ENCODE data around the gene ARV1. TPM values are rescaled to one million over a fixed set of nuclear protein-coding genes. Genes with fewer than 3 reads are reported as not detected.
"Not testable (repeated sequence)": the region's sequence is repeated elsewhere in the genome, so short reads cannot be mapped to it uniquely, and the experiment has no call there.

ARV1 gene
- total RNA-seq, 2 experiments from 2014 or later, result 15.6 to 16.4 TPM

- peak overlapping the region; percentile 99 for H3K27ac Mint-ChIP-seq
- DNase-seq (peak; percentile 44), ATAC-seq (peak; percentile 4)
- ChIA-PET CTCF (interaction anchor here (1.0 to 2.7 kb wide), 9 partner anchors 9 to 336 kb away, joined by 3 to 11 read pairs (median 5); partner anchors contain the start of gene COG2), POLR2A (interaction anchor here (0.9 kb wide), 1 partner anchor 60 kb away, joined by 3 read pairs; no protein-coding TSS in a partner anchor)
- H3K36me3 Mint-ChIP-seq (ENCODE audit: low read depth), result peaks cover 40% of the 10 kb centered on the region
- H3K4me1 Mint-ChIP-seq (ENCODE audit: low read depth), result peaks cover 39% of the 10 kb centered on the region
- no peaks in the 10 kb centered on the region for H3K27me3 Mint-ChIP-seq (ENCODE audit: low read depth)
- H3K4me3 Mint-ChIP-seq, result peak overlapping the region; percentile 96
- no peaks in the 10 kb centered on the region for H3K9me3 Mint-ChIP-seq (ENCODE audit: insufficient read depth)
Measured at GRCh38 chr1:230977761-230978490, 968 bp upstream of the ARV1 start.

- POLR2A ChIA-PET, result interaction anchor here (1.1 kb wide), 1 partner anchor 63 kb away, joined by 7 read pairs; no protein-coding TSS in a partner anchor
Measured at GRCh38 chr1:230979389-230979716, 459 bp downstream of the ARV1 start.

GRCh38 chr1:230979952-230980351 is 1.1 kb downstream of the ARV1 start:
- no peak for DNase-seq
- no peaks in the 10 kb centered on the region for H3K27me3 Mint-ChIP-seq (ENCODE audit: low read depth)
- H3K27ac Mint-ChIP-seq, result no peak overlapping the region
- ChIA-PET CTCF (interaction anchor here (1.0 to 2.7 kb wide), 4 partner anchors 57 to 231 kb away, joined by 3 to 11 read pairs (median 8); no protein-coding TSS in a partner anchor), POLR2A (interaction anchor here (1.1 kb wide), 1 partner anchor 63 kb away, joined by 7 read pairs; no protein-coding TSS in a partner anchor)
- ATAC-seq, result no peak
- H3K4me1 Mint-ChIP-seq (ENCODE audit: low read depth), result peaks cover 22% of the 10 kb centered on the region
- no peak overlapping the region for H3K4me3 Mint-ChIP-seq
- H3K9me3 Mint-ChIP-seq (ENCODE audit: insufficient read depth), result no peaks in the 10 kb centered on the region
- peaks cover 31% of the 10 kb centered on the region for H3K36me3 Mint-ChIP-seq (ENCODE audit: low read depth)

More at GRCh38 chr1:230979389-230979716, 459 bp downstream of the ARV1 start:
- peaks cover 25% of the 10 kb centered on the region for H3K4me1 Mint-ChIP-seq (ENCODE audit: low read depth)
- DNase-seq (no peak), ATAC-seq (no peak)
- CTCF ChIA-PET, result interaction anchor here (1.0 to 2.7 kb wide), 9 partner anchors 12 to 338 kb away, joined by 3 to 11 read pairs (median 5); partner anchors contain the start of gene COG2
- no peak overlapping the region for H3K4me3 Mint-ChIP-seq
- no peaks in the 10 kb centered on the region for H3K27me3 Mint-ChIP-seq (ENCODE audit: low read depth)
- H3K36me3 Mint-ChIP-seq (ENCODE audit: low read depth), result peaks cover 34% of the 10 kb centered on the region
- H3K9me3 Mint-ChIP-seq (ENCODE audit: insufficient read depth), result no peaks in the 10 kb centered on the region
- H3K27ac Mint-ChIP-seq, result no peak overlapping the region

DNA sequence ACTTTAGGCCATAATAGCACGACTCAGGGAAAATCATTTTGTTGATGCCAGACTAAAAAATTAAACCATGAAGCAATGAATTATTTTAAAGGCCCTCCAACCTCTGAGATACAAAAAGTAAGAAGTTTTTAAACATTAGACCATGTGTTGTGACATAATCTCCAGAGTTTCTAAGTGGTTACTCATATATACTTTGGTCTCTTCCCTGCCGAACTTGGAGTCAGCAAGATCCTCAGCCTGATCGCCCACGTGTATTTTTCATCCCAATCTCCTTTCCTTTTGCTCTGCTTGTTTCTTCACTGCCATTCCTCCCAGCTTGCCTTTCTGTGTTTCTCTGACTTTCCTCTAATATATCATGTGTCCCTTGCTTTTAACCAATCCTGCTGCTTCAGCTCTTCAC is 3.8 kb downstream of the ARV1 start:
- POLR2A ChIA-PET, result interaction anchor here (1.0 kb wide), 1 partner anchor 32 kb away, joined by 3 read pairs; no protein-coding TSS in a partner anchor
- Mint-ChIP-seq H3K4me1 (ENCODE audit: low read depth) (peaks cover under 1% of the 10 kb centered on the region), H3K27me3 (ENCODE audit: low read depth) (no peaks in the 10 kb centered on the region), H3K36me3 (ENCODE audit: low read depth) (peaks cover 18% of the 10 kb centered on the region), H3K9me3 (ENCODE audit: insufficient read depth) (no peaks in the 10 kb centered on the region), H3K4me3 (no peak overlapping the region), H3K27ac (no peak overlapping the region)
- DNase-seq (no peak), ATAC-seq (no peak)
- CTCF ChIA-PET, result interaction anchor here (2.0 kb wide), 1 partner anchor 9 kb away, joined by 5 read pairs; no protein-coding TSS in a partner anchor

- Mint-ChIP-seq H3K4me1 (ENCODE audit: low read depth) (no peaks in the 10 kb centered on the region), H3K27me3 (ENCODE audit: low read depth) (no peaks in the 10 kb centered on the region), H3K27ac (no peak overlapping the region), H3K36me3 (ENCODE audit: low read depth) (peaks cover 17% of the 10 kb centered on the region), H3K9me3 (ENCODE audit: insufficient read depth) (no peaks in the 10 kb centered on the region), H3K4me3 (no peak overlapping the region)
- DNase-seq (no peak), ATAC-seq (no peak)
- ChIA-PET POLR2A (interaction anchor here (0.6 kb wide), 1 partner anchor 56 kb away, joined by 3 read pairs; the partner anchor contains the start of gene FAM89A), CTCF (no interaction called here)
Measured at GRCh38 chr1:230983811-230984210, 4.9 kb downstream of the ARV1 start.

- H3K27ac Mint-ChIP-seq; H3K9me3 Mint-ChIP-seq (ENCODE audit: insufficient read depth); H3K4me1 Mint-ChIP-seq (ENCODE audit: low read depth); POLR2A ChIA-PET; H3K4me3 Mint-ChIP-seq; ATAC-seq; DNase-seq; H3K27me3 Mint-ChIP-seq (ENCODE audit: low read depth): not testable (repeated sequence)
- H3K36me3 Mint-ChIP-seq (ENCODE audit: low read depth), result peaks cover 20% of the 10 kb centered on the region
- CTCF ChIA-PET, result interaction anchor here (0.8 kb wide), 1 partner anchor 154 kb away, joined by 3 read pairs; no protein-coding TSS in a partner anchor
Measured at GRCh38 chr1:230984622-230985515, 6.0 kb downstream of the ARV1 start.

GRCh38 chr1:230985711-230986110 is 6.8 kb downstream of the ARV1 start:
- Mint-ChIP-seq H3K4me3 (no peak overlapping the region), H3K27ac (no peak overlapping the region), H3K9me3 (ENCODE audit: insufficient read depth) (no peaks in the 10 kb centered on the region), H3K27me3 (ENCODE audit: low read depth) (no peaks in the 10 kb centered on the region), H3K36me3 (ENCODE audit: low read depth) (peaks cover 20% of the 10 kb centered on the region), H3K4me1 (ENCODE audit: low read depth) (no peaks in the 10 kb centered on the region)
- POLR2A ChIA-PET, result no interaction called here
- DNase-seq (no peak), ATAC-seq (no peak)
- CTCF ChIA-PET, result interaction anchor here (0.8 kb wide), 1 partner anchor 153 kb away, joined by 3 read pairs; no protein-coding TSS in a partner anchor

GRCh38 chr1:230986976-230987375 is 8.1 kb downstream of the ARV1 start:
- Mint-ChIP-seq H3K4me3 (no peak overlapping the region), H3K4me1 (ENCODE audit: low read depth) (no peaks in the 10 kb centered on the region), H3K27me3 (ENCODE audit: low read depth) (no peaks in the 10 kb centered on the region), H3K36me3 (ENCODE audit: low read depth) (peaks cover 27% of the 10 kb centered on the region), H3K9me3 (ENCODE audit: insufficient read depth) (no peaks in the 10 kb centered on the region), H3K27ac (no peak overlapping the region)
- POLR2A ChIA-PET, result no interaction called here
- ATAC-seq, result no peak
- CTCF ChIA-PET, result no interaction called here
- DNase-seq, result no peak

- no peak overlapping the region for H3K27ac Mint-ChIP-seq
- DNase-seq (no peak), ATAC-seq (no peak)
- H3K9me3 Mint-ChIP-seq (ENCODE audit: insufficient read depth), result no peaks in the 10 kb centered on the region
- peaks cover 31% of the 10 kb centered on the region for H3K36me3 Mint-ChIP-seq (ENCODE audit: low read depth)
- POLR2A ChIA-PET, result no interaction called here
- no peak overlapping the region for H3K4me3 Mint-ChIP-seq
- no peaks in the 10 kb centered on the region for H3K27me3 Mint-ChIP-seq (ENCODE audit: low read depth)
- CTCF ChIA-PET, result no interaction called here
- no peaks in the 10 kb centered on the region for H3K4me1 Mint-ChIP-seq (ENCODE audit: low read depth)
Measured at GRCh38 chr1:230987448-230987847, 8.6 kb downstream of the ARV1 start.

GRCh38 chr1:230992100-230992774 is 13.3 kb downstream of the ARV1 start:
- H3K27me3 Mint-ChIP-seq (ENCODE audit: low read depth), result no peaks in the 10 kb centered on the region
- DNase-seq, result no peak
- CTCF ChIA-PET, result interaction anchor here (1.3 kb wide), 1 partner anchor 10 kb away, joined by 5 read pairs; no protein-coding TSS in a partner anchor

GRCh38 chr1:230994860-230995259 is 16.0 kb downstream of the ARV1 start:
- Mint-ChIP-seq H3K4me1 (ENCODE audit: low read depth) (no peaks in the 10 kb centered on the region), H3K4me3 (no peak overlapping the region), H3K27me3 (ENCODE audit: low read depth) (no peaks in the 10 kb centered on the region), H3K27ac (no peak overlapping the region), H3K36me3 (ENCODE audit: low read depth) (peaks cover 29% of the 10 kb centered on the region), H3K9me3 (ENCODE audit: insufficient read depth) (no peaks in the 10 kb centered on the region)
- ChIA-PET POLR2A (no interaction called here), CTCF (interaction anchor here (2.1 kb wide), 1 partner anchor 97 kb away, joined by 6 read pairs; no protein-coding TSS in a partner anchor)
- ATAC-seq (no peak), DNase-seq (no peak)

More at GRCh38 chr1:230992100-230992774, 13.3 kb downstream of the ARV1 start:
- Mint-ChIP-seq H3K27ac (no peak overlapping the region), H3K9me3 (ENCODE audit: insufficient read depth) (no peaks in the 10 kb centered on the region), H3K36me3 (ENCODE audit: low read depth) (peaks cover 26% of the 10 kb centered on the region), H3K4me3 (no peak overlapping the region), H3K4me1 (ENCODE audit: low read depth) (no peaks in the 10 kb centered on the region)
- no peak for ATAC-seq
- POLR2A ChIA-PET, result no interaction called here

Data from activated CD8-positive, alpha-beta T cell treated with anti-CD3 and anti-CD28 coated beads, Interleukin-2, amount 10 ng/mL, durations not matched to agents 7 days and 5 days (primary cell).